GM12865 (cell line): Measurements from ENCODE around the gene NDUFB10.

ENCODE experiments used
- DNase-seq: peaks from one replicate; pipeline ENCODE4 v3.0.0; 2010; ENCODE audit warnings: low read depth
- H3K4me3 ChIP-seq: 2 replicates; pipeline ENCODE4 v1.5.1; 2011; ENCODE audit warnings: mild to moderate bottlenecking, low read depth, low read length, control low read depth
- TF ChIP-seq, protein P1 (sequence below): IDR thresholded peaks from 2 replicates; pipeline ENCODE4 v1.5.1; 2011; ENCODE audit warnings: low read length, control low read depth, low read depth, inconsistent platforms; ENCODE audit not compliant: insufficient read depth; ENCODE audit errors: missing control alignments

The NDUFB10 gene

DNA sequence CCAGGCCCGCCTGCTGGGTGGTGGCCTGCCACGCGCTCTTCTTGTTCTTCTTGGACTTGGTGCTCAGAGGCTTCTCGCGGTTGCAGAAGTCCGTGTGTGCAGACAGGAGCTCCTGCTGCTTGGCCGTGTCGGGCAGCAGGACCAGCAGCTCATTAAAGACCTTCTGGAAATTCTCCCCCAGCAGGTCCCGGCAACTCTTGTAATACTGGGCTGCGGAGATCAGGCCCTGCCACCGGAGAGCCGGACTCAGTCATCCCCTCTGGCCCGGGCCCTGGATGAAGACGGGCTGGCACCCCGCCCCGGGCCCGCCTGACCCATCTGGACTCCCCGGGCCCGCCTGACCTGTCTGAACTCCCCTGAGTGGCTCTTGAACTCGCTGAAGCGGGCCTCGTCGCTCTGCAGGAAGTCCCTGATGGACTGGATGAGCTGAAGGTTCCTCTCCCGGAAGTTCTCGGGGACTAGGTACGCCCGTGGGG, 39.1 kb downstream of the NDUFB10 start:
- DNase-seq: no peak
- no peak overlapping the region for H3K4me3 ChIP-seq
- TF ChIP-seq, protein P1, sequence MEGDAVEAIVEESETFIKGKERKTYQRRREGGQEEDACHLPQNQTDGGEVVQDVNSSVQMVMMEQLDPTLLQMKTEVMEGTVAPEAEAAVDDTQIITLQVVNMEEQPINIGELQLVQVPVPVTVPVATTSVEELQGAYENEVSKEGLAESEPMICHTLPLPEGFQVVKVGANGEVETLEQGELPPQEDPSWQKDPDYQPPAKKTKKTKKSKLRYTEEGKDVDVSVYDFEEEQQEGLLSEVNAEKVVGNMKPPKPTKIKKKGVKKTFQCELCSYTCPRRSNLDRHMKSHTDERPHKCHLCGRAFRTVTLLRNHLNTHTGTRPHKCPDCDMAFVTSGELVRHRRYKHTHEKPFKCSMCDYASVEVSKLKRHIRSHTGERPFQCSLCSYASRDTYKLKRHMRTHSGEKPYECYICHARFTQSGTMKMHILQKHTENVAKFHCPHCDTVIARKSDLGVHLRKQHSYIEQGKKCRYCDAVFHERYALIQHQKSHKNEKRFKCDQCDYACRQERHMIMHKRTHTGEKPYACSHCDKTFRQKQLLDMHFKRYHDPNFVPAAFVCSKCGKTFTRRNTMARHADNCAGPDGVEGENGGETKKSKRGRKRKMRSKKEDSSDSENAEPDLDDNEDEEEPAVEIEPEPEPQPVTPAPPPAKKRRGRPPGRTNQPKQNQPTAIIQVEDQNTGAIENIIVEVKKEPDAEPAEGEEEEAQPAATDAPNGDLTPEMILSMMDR: no peak

DNA sequence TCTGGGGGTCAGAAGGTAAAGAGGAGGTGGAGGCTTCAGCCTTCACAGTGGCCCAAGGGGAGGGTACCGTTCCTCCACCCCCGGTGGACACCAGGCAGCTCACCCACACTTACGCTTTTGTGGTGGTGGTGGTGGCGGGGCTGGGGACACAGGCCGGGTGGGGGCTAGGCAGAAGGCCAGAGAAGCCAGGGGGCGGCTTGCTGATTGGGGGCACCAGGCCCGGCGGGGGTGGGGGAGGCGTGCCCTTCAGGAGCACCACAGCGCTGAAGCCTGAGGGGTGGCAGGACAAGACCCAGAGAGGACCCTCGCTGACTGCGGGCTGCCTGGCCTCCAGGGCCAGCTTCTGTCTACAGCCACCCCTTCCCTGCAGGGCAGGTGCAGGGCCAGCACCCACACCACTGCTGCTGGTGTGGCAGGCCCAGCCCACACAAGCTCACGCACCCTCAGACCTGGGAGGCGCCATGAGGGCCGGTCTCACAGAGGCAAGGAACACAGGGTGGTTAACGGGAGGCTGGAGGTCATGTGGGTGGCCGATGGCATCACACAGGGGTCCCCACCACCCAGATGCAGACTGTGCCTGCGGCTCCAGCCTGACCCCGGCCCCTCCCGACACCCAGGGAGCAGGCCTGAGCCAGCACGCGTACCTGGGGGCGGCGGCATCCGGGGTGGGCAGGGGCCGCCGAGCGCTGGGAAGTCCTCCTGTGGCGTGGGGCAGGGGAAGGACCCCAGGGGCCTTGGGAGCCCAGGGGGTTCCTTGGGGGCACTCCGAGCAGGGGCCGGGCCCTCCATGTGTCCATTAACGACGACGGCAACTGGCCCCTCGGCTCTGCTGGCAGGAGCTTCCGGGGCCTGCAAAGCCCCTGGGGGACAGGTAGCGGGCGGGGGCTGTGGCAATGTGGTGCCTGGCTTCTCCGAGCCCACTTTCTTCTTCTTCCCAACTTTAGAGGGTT, 39.8 kb downstream of the NDUFB10 start:
- no peak overlapping the region for H3K4me3 ChIP-seq
- TF ChIP-seq, protein P1: no peak
- DNase-seq: no peak

DNA sequence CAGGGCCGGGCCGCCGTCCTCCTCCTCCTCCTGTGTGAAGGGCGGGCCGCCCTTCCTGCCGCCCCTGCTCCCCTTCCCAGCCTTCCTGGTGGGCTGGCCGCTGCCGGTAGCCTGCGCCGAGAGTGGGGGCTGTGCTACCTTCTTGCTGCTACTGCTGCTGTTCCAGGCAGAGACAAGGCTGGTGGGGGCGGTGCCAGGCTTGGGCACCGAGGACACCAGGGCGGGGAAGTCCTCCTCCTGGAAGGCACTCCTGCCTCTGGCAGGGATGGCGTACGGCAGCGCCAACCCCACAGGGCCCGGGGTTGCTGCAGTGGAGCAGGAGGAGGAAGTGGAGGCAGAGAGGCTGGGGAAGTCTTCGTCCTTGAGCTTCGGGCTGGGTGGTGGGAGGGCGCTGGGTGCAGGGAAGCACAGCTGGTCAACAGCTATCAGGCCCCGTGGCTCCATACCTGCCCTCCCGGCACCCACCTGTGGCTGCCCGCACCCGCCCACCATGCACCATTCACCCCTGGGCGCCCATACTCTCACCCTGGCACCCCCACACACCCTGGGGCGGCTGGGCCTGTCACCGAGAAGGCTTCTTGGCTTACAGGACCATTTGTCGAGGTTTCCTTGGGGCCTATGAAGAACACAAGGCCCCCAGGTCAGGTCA, 40.7 kb downstream of the NDUFB10 start:
- no peak for DNase-seq
- no peak overlapping the region for H3K4me3 ChIP-seq
- TF ChIP-seq, protein P1: no peak

DNA sequence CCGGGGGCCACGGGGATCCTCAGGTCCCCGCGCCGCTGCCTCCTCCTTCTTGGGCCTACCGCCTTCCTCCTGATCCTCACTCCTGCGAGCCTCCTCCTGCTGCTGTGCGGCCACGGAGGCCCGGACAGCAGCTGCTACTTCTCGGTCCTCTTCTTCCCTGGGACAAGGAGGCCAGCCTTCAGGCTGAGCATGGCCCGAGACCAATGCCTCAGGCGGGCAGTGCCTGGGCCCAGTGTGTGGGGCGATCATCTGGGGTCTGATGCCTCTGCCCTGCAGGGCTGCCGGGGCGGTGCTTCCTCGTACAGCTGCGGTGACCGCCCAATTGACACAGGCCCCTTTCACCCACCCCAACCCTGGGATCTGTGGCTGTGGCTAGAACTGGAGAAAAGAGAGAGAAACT, 41.7 kb downstream of the NDUFB10 start:
- TF ChIP-seq, protein P1: no peak
- H3K4me3 ChIP-seq: no peak overlapping the region
- no peak for DNase-seq

DNA sequence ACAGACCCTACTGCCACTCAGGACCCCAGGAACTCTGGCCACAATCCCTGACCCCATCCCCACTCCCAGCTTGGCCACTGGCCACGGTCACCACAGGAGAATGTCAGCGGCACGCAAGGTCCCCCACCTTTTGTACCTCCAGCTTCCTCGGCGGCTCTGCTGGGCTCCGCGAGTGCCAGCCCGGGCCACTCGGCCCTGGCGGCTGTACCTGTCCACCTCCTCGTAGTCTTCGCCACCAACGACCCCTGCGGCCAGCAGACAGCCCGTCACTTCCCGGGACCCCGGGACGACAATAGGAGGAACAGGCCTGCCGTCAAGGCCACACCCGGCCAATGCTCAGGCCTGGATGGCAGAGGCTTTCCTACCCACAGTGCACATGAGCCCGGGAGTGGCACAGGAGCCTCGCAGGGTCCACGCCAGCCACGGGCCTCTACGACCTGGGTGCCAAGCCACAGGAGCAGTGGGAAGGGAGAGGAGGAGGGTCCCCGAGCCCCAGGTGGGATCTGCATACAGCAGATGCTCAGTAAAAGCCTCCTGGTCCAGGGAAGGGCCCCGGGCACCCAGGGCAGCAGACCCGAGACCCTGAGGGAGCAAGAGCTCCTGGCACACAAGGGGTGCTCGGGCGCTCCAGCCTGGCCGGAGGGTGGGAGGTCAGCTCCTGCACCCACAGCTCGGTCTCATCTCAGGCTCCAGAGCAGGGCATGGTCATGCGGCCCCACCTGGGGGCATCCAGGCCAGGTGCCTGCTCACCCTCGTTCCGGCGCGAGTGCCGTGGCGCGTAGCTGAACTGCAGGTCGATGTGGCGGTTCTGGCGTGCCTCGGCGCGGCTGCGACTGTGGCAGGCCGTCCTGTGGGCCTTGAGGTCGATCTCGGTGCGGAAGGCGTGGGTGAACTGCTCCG, 42.4 kb downstream of the NDUFB10 start:
- H3K4me3 ChIP-seq: no peak overlapping the region
- DNase-seq: no peak
- TF ChIP-seq, protein P1: no peak

DNA sequence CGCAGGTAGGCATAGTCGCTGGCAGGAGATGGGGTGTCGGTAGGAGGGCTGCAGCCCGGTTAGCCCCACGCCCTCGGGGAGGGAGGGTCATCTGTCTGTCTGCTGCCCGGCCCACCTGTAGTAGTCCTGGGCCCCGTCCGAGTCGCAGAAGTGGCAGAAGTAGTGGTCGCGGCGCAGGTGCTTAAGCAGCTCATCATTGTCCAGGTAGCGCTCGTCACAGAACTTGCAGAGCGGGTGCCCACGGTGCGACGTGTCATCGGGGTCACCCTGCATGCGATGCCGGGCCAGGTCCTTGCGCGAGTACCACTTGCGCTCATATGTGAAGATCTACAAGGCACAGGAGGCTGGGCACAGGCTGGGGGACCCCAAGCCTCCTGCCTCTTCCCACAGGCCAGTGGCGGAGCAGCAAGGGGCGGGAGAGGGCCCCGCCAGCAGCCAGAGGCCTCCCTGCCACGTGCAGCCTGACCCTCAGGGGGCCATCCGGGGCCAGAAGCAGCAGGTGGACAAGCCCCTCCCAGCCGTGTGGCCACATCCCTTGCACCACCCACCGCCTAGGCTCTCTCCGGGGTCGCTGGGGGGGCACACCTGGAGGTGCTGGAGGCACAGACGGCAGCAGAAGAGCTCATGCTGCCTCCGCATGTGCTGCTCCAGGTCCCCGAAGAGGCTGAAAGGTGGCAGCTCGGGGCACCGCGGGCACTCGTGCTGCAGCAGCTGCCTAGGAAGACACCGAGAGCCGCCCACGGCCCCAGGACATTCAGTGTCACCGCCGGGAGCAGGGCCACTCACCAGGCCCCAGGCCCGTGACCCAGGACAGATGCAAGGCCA, 43.3 kb downstream of the NDUFB10 start:
- DNase-seq: no peak
- TF ChIP-seq, protein P1: no peak
- H3K4me3 ChIP-seq: no peak overlapping the region
